ENCODE data around the gene LRRTM4. TPM values are rescaled to one million over a fixed set of nuclear protein-coding genes. Genes with fewer than 3 reads are reported as not detected.
A peak's percentile ranks its signal among the peaks of the same experiment; 100 is the strongest.
"Not testable (repeated sequence)": the region's sequence is repeated elsewhere in the genome, so short reads cannot be mapped to it uniquely, and the experiment has no call there.

The LRRTM4 gene
- total RNA-seq, 6 donors from 2014 or later = 0.29 to 0.61 TPM; not detected in 4

- WGBS, 2 donors = 77 to 97% methylated on average over 4 of the region's 4 CpGs
- TF ChIP-seq POLR2AphosphoS5 (IDR thresholded peaks at IDR 0.05) (no peak), POLR2A (IDR thresholded peaks at IDR 0.05) (no peak), EP300 (IDR thresholded peaks at IDR 0.05) (no peak)
- TF ChIP-seq, protein P1, sequence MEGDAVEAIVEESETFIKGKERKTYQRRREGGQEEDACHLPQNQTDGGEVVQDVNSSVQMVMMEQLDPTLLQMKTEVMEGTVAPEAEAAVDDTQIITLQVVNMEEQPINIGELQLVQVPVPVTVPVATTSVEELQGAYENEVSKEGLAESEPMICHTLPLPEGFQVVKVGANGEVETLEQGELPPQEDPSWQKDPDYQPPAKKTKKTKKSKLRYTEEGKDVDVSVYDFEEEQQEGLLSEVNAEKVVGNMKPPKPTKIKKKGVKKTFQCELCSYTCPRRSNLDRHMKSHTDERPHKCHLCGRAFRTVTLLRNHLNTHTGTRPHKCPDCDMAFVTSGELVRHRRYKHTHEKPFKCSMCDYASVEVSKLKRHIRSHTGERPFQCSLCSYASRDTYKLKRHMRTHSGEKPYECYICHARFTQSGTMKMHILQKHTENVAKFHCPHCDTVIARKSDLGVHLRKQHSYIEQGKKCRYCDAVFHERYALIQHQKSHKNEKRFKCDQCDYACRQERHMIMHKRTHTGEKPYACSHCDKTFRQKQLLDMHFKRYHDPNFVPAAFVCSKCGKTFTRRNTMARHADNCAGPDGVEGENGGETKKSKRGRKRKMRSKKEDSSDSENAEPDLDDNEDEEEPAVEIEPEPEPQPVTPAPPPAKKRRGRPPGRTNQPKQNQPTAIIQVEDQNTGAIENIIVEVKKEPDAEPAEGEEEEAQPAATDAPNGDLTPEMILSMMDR (IDR thresholded peaks at IDR 0.05) = no peak
- no peak for ATAC-seq (ENCODE audit: low FRiP score in 2 of 2)
These were observed 792.2 kb downstream of the LRRTM4 start for GRCh38 chr2:76730021-76730420.

GRCh38 chr2:76721226-76721625 is 801.0 kb downstream of the LRRTM4 start:
- no peaks in the 10 kb centered on the region for H3K4me1 ChIP-seq
- WGBS, 2 donors = 80 to 86% methylated on average over 3 of the region's 3 CpGs
- no peak for DNase-seq
- TF ChIP-seq, protein P1 (IDR thresholded peaks at IDR 0.05) = no peak
- no peak for TF ChIP-seq POLR2A (IDR thresholded peaks at IDR 0.05)
- ATAC-seq (ENCODE audit: low FRiP score in 2 of 2) = no peak
- H3K9me3 ChIP-seq = no peaks in the 10 kb centered on the region
- H3K4me3 ChIP-seq = no peak overlapping the region
- H3K27ac ChIP-seq = no peak overlapping the region
- H3K36me3 ChIP-seq = no peaks in the 10 kb centered on the region
- H3K27me3 ChIP-seq = no peaks in the 10 kb centered on the region

More at GRCh38 chr2:76730021-76730420, 792.2 kb downstream of the LRRTM4 start:
- no peak for DNase-seq
- no peak overlapping the region for H3K4me3 ChIP-seq
- no peak overlapping the region for H3K27ac ChIP-seq
- H3K27me3 ChIP-seq = no peaks in the 10 kb centered on the region
- no peaks in the 10 kb centered on the region for H3K9me3 ChIP-seq
- no peaks in the 10 kb centered on the region for H3K36me3 ChIP-seq
- H3K4me1 ChIP-seq = no peaks in the 10 kb centered on the region

GRCh38 chr2:76713312-76713711 is 808.9 kb downstream of the LRRTM4 start:
- TF ChIP-seq EP300 (IDR thresholded peaks at IDR 0.05) (no peak), POLR2A (IDR thresholded peaks at IDR 0.05) (no peak), POLR2AphosphoS5 (IDR thresholded peaks at IDR 0.05) (no peak)
- TF ChIP-seq, protein P1 (IDR thresholded peaks at IDR 0.05) = no peak
- ATAC-seq (ENCODE audit: low FRiP score in 2 of 2) (no peak), DNase-seq (no peak)
- Histone ChIP-seq H3K4me3 (no peak overlapping the region), H3K27me3 (no peaks in the 10 kb centered on the region), H3K27ac (no peak overlapping the region), H3K4me1 (no peaks in the 10 kb centered on the region), H3K36me3 (no peaks in the 10 kb centered on the region), H3K9me3 (no peaks in the 10 kb centered on the region)
- 86 to 87% methylated on average over 3 of the region's 3 CpGs for WGBS, 2 donors

GRCh38 chr2:76711490-76711889 is 810.7 kb downstream of the LRRTM4 start:
- WGBS, 2 donors = 25 to 50% methylated on average over 2 of the region's 2 CpGs
- H3K27ac ChIP-seq = no peak overlapping the region
- H3K4me3 ChIP-seq = no peak overlapping the region
- H3K4me1 ChIP-seq = no peaks in the 10 kb centered on the region
- no peak for DNase-seq
- no peak for ATAC-seq (ENCODE audit: low FRiP score in 2 of 2)
- TF ChIP-seq, protein P1 (IDR thresholded peaks at IDR 0.05) = no peak
- TF ChIP-seq POLR2AphosphoS5 (IDR thresholded peaks at IDR 0.05) = no peak
- TF ChIP-seq EP300 (IDR thresholded peaks at IDR 0.05) = no peak
- no peak for TF ChIP-seq POLR2A (IDR thresholded peaks at IDR 0.05)
- no peaks in the 10 kb centered on the region for H3K9me3 ChIP-seq
- H3K27me3 ChIP-seq = no peaks in the 10 kb centered on the region
- no peaks in the 10 kb centered on the region for H3K36me3 ChIP-seq

GRCh38 chr2:76700894-76701293 is 821.3 kb downstream of the LRRTM4 start:
- no peak for TF ChIP-seq POLR2A (IDR thresholded peaks at IDR 0.05)
- no peaks in the 10 kb centered on the region for H3K4me1 ChIP-seq
- 85 to 92% methylated on average over 6 of the region's 6 CpGs for WGBS, 2 donors
- H3K36me3 ChIP-seq = no peaks in the 10 kb centered on the region
- no peaks in the 10 kb centered on the region for H3K27me3 ChIP-seq
- no peak overlapping the region for H3K4me3 ChIP-seq
- H3K27ac ChIP-seq = no peak overlapping the region
- no peaks in the 10 kb centered on the region for H3K9me3 ChIP-seq
- ATAC-seq (ENCODE audit: low FRiP score in 2 of 2) (no peak), DNase-seq (no peak)

DNA sequence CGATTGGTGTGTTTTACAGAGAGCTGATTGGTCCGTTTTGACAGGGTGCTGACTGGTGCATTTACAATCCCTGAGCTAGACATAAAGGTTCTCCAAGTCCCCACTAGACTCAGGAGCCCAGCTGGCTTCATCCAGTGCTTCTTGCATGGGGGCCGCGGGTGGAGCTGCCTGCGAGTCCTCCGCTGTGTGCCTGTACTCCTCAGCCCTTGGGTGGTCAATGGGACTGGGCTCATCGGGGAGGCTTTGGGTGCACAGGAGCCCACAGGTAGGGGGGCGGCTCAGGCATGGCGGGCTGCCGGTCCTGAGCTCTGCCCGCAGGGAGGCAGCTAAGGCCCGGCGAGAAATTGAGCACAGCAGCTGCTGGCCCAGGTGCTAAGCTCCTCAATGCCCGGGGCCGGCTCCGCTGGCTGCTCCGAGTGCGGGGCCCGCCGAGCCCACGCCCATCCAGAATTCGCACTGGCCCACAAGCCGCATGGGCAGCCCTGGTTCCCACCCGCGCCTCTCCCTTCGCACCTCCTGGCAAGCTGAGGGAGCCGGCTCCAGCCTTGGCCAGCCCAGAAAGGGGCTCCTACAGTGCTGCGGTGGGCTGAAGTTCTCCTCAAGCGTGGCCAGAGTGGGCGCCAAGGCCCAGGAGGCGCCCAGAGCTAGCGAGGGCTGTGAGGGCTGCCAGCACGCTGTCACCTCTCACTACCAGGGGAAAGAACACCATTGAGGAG is 824.0 kb downstream of the LRRTM4 start:
- H3K27ac ChIP-seq; H3K36me3 ChIP-seq; H3K27me3 ChIP-seq; ATAC-seq (ENCODE audit: low FRiP score in 2 of 2); H3K4me1 ChIP-seq; H3K9me3 ChIP-seq; H3K4me3 ChIP-seq: not testable (repeated sequence)
- WGBS, 2 donors = 94 to 95% methylated on average over 21 to 26 of the region's 33 CpGs
- DNase-seq = peak in 1 of 2 donors; percentile 60

Measured in upper lobe of left lung (tissue), 6 donors.